HG02588 (cell line): ENCODE measurements around the gene PDS5A.
"Not testable (repeated sequence)": the region's sequence is repeated elsewhere in the genome, so short reads cannot be mapped to it uniquely, and the experiment has no call there.

ENCODE experiments used
- ATAC-seq: cut with Tn5 transposase; IDR thresholded peaks from one replicate; pipeline ENCODE4 v1.9.1; 2021; ENCODE audit warnings: mild to moderate bottlenecking, moderate library complexity; ENCODE audit not compliant: unreplicated experiment

The PDS5A gene

GRCh38 chr4:39781988-39782387 is 195.7 kb downstream of the PDS5A start:
- not testable (repeated sequence) for ATAC-seq
